Peyer's patch (tissue), 4 donors: Measurements from ENCODE around the gene QPCTL. TPM values are rescaled to one million over a fixed set of nuclear protein-coding genes. Genes with fewer than 3 reads are reported as not detected.

Experiments used
- DNase-seq, 3 donors: peaks; one replicate each; pipeline ENCODE4 v3.0.0-alpha.2; 2017 to 2019
- H3K27ac ChIP-seq, 4 donors: fragments of 200-600 bp; sonication (generic); one replicate each; pipeline ENCODE4 v1.5.1; 2016 to 2019
- H3K27me3 ChIP-seq, 2 donors: fragments of 200-600 bp; sonication (generic); one replicate each; pipeline ENCODE4 v1.5.1; 2019
- H3K36me3 ChIP-seq, 3 donors: fragments of 200-600 bp; sonication (generic); one replicate each; pipeline ENCODE4 v1.5.1; 2016 to 2019
- H3K4me1 ChIP-seq, 4 donors: fragments of 200-600 bp; sonication (generic); one replicate each; pipeline ENCODE4 v1.5.1; 2016 to 2019
- H3K4me3 ChIP-seq, 4 donors: fragments of 200-600 bp; sonication (generic); 1 replicate in 3 of 4; 2 replicates in 1 of 4; pipeline ENCODE4 v1.5.1; 2016 to 2019; ENCODE audit warnings: mild to moderate bottlenecking in 1 of 4
- H3K9me3 ChIP-seq, 4 donors: fragments of 200-600 bp; sonication (generic); one replicate each; pipeline ENCODE4 v1.5.1; 2016 to 2019; ENCODE audit warnings: mild to moderate bottlenecking in 1 of 4
- POLR2A ChIP-seq, 2 donors: fragments of 450-650 bp; IDR thresholded peaks; one replicate each; pipeline ENCODE4 v1.5.1; 2017; ENCODE audit warnings: antibody characterized with exemption in 2 of 2, mild to moderate bottlenecking in 2 of 2, moderate library complexity in 2 of 2
- total RNA-seq, 4 donors: library from RNA; depleted of rRNA; stranded (reverse); fragments of >200 nt; gene quantifications; one replicate each; pipeline ENCODE4 v1.1.0, GENCODE V29; 2016
- TF ChIP-seq, protein P1 (sequence below), 6 experiments: fragments of 450-650 bp in 4 of 6; fragments of 200-600 bp in 2 of 6; sonication (generic) in 1 of 6; IDR thresholded peaks; one replicate each; pipeline ENCODE4 v1.5.1; 2017 to 2019; ENCODE audit warnings: antibody characterized with exemption in 6 of 6, mild to moderate bottlenecking in 3 of 6, moderate library complexity in 1 of 6

QPCTL gene
- total RNA-seq, 4 donors from 2014 or later = 6.1 to 11.6 (median 7.4) TPM

DNA sequence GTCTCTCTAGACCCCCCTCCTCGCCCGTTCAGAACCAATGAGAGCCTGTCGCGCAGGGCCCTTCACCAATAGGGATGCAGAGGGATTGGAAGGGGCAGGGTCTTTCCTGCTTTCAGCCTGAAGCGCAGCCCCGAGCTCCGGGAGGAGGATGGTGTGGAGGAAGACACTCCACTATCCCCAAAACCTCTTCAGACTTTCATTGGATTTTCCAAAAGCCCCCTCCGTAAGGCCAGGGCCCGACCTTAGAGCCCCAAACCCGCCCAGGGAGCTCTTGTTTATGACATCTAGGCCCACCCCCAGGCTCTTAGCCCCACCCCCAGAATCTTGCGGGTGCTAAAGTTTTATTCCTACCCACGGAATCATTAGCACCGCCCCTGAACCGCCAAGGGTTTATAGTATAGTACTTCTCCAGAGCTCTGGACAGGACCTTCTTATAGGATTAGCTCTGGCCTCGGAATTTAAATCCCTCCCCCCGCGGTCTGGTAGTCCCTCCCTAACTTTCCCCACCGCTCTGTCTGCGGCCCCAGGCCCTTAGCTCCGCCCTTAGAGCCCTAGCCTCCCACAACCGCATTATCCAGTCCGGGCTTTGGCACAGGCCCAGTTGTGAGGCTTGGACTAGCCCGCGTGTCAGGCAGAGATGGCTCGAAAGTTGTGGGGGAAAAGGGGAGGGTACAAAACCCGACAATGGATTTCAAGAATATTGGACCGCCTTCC, 46.7 kb upstream of the QPCTL start:
- no peaks in the 10 kb centered on the region for H3K9me3 ChIP-seq
- peak; percentile 73 to 92 (median 83) for DNase-seq
- peak overlapping the region; percentile 31 to 44 (median 39) for H3K4me3 ChIP-seq
- no peaks in the 10 kb centered on the region for H3K36me3 ChIP-seq
- H3K27me3 ChIP-seq = peaks cover 0 to 8% of the 10 kb centered on the region in 2 donors
- peak overlapping the region in 2 of 4 donors; percentile 15 to 37 for H3K27ac ChIP-seq
- H3K4me1 ChIP-seq = peaks cover 0 to 41% (median 15%) of the 10 kb centered on the region in 4 donors
- TF ChIP-seq, protein P1, sequence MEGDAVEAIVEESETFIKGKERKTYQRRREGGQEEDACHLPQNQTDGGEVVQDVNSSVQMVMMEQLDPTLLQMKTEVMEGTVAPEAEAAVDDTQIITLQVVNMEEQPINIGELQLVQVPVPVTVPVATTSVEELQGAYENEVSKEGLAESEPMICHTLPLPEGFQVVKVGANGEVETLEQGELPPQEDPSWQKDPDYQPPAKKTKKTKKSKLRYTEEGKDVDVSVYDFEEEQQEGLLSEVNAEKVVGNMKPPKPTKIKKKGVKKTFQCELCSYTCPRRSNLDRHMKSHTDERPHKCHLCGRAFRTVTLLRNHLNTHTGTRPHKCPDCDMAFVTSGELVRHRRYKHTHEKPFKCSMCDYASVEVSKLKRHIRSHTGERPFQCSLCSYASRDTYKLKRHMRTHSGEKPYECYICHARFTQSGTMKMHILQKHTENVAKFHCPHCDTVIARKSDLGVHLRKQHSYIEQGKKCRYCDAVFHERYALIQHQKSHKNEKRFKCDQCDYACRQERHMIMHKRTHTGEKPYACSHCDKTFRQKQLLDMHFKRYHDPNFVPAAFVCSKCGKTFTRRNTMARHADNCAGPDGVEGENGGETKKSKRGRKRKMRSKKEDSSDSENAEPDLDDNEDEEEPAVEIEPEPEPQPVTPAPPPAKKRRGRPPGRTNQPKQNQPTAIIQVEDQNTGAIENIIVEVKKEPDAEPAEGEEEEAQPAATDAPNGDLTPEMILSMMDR (IDR thresholded peaks at IDR 0.05) = no peak
- TF ChIP-seq POLR2A (IDR thresholded peaks at IDR 0.05) = no peak

GRCh38 chr19:45646345-45646698, 46.1 kb upstream of the QPCTL start:
- H3K27ac ChIP-seq = no peak overlapping the region
- H3K27me3 ChIP-seq = peaks cover 0 to 8% of the 10 kb centered on the region in 2 donors
- peak overlapping the region in 3 of 4 donors; percentile 38 to 44 (median 40) for H3K4me3 ChIP-seq
- TF ChIP-seq POLR2A (IDR thresholded peaks at IDR 0.05) = no peak
- TF ChIP-seq, protein P1 (IDR thresholded peaks at IDR 0.05) = no peak
- peaks cover 0 to 35% (median 12%) of the 10 kb centered on the region in 4 donors for H3K4me1 ChIP-seq
- H3K9me3 ChIP-seq = no peaks in the 10 kb centered on the region
- DNase-seq = no peak
- no peaks in the 10 kb centered on the region for H3K36me3 ChIP-seq

DNA sequence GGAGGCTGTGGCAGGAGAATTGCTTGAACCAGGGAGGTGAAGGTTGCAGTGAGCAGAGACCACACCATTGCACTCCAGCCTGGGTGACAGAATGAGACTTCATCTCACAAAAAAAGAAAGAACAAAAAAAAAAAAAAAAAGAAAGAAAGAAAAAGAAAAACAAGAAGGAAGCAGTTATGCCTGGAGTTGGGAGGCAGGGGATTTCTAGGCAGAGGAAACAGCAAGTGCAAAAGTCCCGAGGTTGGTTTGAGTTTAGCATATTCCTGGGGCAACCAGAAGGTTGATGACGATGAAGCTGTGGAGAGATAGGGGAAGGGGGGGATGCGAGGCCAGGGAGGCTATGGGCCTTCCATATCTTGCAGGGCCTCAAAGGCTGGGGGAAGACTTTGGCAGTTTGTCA, 41.7 kb upstream of the QPCTL start:
- no peak for DNase-seq
- no peaks in the 10 kb centered on the region for H3K9me3 ChIP-seq
- no peaks in the 10 kb centered on the region for H3K36me3 ChIP-seq
- H3K4me3 ChIP-seq = no peak overlapping the region
- peaks cover 0 to 7% (median 1%) of the 10 kb centered on the region in 4 donors for H3K4me1 ChIP-seq
- H3K27ac ChIP-seq = no peak overlapping the region
- no peaks in the 10 kb centered on the region for H3K27me3 ChIP-seq
- TF ChIP-seq, protein P1 (IDR thresholded peaks at IDR 0.05) = no peak
- no peak for TF ChIP-seq POLR2A (IDR thresholded peaks at IDR 0.05)

DNA sequence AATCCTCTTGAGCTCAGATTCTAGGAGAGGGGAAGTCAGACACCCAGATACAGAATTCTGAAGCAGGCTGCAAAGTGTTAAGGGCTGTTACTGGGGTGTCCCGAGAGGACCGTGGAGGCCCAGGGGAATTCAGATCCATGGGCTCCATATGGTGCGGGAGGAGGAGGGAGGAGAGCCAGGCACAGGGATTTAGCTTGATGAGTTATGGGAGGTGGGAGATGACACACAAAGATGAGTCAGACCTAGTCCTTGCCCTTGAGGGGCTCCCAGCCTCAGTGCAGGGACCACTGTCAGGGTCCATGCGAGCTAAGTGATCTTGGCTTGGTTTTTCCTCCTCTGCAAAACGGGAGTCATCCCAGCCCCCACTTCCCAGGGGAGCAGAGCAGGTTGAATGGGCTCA, 38.8 kb upstream of the QPCTL start:
- Histone ChIP-seq H3K27ac (no peak overlapping the region), H3K4me1 (no peaks in the 10 kb centered on the region), H3K4me3 (no peak overlapping the region), H3K27me3 (no peaks in the 10 kb centered on the region), H3K36me3 (no peaks in the 10 kb centered on the region), H3K9me3 (no peaks in the 10 kb centered on the region)
- no peak for TF ChIP-seq POLR2A (IDR thresholded peaks at IDR 0.05)
- TF ChIP-seq, protein P1 (IDR thresholded peaks at IDR 0.05) = no peak
- DNase-seq = no peak

- H3K36me3 ChIP-seq = no peaks in the 10 kb centered on the region
- H3K9me3 ChIP-seq = no peaks in the 10 kb centered on the region
- no peaks in the 10 kb centered on the region for H3K27me3 ChIP-seq
- no peak for DNase-seq
- no peak overlapping the region for H3K4me3 ChIP-seq
- no peak for TF ChIP-seq POLR2A (IDR thresholded peaks at IDR 0.05)
- TF ChIP-seq, protein P1 (IDR thresholded peaks at IDR 0.05) = no peak
- no peak overlapping the region for H3K27ac ChIP-seq
- H3K4me1 ChIP-seq = no peaks in the 10 kb centered on the region
Measured at GRCh38 chr19:45655073-45655472, 37.4 kb upstream of the QPCTL start.
